HG02973 (cell line): ENCODE results near the gene FBXO17.
"Not testable (repeated sequence)": the region's sequence is repeated elsewhere in the genome, so short reads cannot be mapped to it uniquely, and the experiment has no call there.

Experiments used
- ATAC-seq: cut with Tn5 transposase; IDR thresholded peaks from one replicate; pipeline ENCODE4 v1.9.1; 2021; ENCODE audit warnings: moderate library complexity; ENCODE audit not compliant: unreplicated experiment

The FBXO17 gene, protein sequence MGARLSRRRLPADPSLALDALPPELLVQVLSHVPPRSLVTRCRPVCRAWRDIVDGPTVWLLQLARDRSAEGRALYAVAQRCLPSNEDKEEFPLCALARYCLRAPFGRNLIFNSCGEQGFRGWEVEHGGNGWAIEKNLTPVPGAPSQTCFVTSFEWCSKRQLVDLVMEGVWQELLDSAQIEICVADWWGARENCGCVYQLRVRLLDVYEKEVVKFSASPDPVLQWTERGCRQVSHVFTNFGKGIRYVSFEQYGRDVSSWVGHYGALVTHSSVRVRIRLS

DNA sequence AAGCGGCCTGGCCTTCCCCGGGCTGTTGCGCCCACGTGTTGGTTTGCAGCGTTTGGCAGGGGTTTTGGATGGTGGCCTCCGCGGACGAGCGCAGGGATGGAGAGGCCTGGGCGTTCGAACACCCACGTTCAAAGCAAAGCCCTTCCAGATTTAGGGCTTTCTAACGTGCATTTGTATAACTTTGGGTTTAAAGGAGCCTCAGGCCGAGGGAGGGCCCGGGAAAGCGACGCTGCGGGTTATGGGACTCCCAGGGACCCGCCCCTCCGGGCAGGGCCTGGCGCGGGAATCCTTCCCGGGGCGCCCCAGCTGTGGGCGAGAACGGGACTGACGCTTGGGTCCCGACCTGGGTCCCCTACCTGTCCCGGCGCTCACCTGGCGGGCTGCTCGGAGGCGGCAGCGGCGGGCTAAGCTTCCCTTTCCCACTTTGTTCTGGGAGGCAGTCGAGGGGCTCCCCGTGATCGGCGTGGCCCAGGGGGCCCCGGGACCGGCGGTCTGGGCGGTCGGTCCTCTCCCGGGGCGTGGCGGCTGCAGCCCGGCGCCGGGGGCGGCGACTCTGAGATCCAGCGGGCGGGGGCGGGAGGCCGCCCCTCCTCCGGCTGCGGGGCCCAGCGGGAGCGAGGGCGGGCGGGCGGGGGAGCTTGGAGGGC is at the start of gene FBXO17:
Gene FBXO17 (minus strand): TSS at position 529 of the 647 bp plus-strand sequence. CDS start 25,423 bp downstream, outside the sequence.
- no peak for ATAC-seq

DNA sequence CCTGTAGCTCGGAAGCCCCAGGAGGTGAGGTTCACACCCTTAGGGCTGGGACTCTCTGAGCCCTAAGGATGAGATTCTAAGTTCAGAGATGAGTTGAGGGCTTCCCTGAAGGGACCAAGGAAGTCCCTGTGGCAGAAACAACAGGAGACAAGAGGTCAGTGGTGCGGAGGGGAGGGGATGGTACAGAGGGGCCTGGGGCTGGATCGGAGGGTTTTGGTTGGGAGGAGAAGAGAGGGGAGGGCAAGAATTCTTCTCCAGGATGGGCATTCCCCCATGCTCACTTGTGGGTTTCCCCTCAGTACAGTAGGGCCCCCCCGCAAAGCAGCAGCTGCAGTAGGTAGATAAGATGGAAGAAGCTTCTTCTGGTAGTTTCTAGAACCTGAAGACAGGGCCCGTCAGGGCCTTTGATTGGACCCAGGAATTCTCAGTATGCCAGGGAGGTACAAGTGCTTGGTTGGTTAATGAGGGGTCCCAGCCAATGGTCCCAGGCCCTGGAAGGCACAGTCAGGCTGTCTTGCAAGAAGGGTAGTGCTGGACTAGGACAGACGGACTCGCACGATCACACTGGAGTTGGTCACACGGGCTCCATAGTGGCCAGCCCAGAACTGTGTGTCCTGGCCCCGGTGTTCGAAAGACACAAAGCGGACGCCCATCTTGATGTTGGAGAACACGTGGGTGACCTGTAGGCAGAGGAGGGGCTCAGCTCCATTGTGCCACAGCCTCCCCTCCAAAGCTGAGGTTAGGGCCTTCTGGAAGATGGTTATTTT is 49.5 kb upstream of the FBXO17 start:
- ATAC-seq: no peak

DNA sequence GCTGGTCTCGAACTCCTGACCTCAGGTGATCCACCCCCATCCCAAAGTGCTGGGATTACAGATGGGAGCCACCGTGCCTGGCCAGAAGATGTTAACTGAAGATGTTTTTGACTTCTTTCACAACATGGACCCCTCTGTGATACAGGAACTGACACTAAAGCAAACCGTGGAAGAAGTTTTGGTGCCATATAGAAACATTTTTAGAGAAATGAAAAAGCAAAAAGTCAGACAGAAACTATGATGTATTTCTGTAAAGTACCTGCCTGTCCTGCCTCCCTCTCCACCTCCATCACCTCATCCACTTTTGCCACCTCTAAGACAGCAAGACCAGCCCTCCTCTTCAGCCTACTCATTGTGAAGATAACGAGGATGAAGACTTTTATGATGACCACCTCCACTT is 45.5 kb upstream of the FBXO17 start:
- no peak for ATAC-seq

DNA sequence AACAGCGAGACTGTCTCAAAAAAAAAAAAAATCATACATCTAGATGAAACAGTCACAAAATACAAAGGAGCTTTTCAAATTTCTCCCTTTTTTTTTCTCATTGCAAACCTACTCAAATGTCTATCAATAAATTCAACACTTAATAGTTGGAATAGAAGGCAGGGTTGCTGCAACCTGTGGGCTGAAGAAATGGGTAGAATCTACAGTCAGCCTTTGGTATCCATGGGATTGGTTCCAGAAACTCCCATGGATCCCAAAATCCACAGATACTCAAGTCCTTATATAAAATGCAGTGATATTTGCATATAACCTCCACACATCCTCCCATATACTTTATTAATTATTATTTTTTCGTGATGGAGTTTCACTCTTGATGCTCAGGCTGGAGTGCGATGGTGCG is 42.1 kb upstream of the FBXO17 start:
- ATAC-seq: no peak

DNA sequence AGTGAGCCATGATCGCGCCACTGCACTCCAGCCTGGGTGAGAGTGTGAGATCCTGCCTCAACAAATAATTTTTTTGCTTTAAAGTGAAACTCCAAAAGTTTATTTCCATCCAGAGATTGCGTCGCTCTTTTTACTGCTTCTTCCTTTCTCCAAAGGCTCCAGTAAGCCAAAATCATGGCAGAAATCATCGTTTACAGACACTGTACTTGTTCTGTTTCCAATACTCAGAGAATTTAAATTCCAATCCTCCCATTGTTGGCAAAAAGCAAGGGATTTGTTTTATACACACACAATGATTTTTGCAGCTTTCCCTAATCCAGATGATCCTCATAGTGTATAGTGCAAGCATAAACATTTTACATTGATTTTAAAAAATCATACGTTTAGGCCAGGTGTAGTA is 41.5 kb upstream of the FBXO17 start:
- no peak for ATAC-seq

DNA sequence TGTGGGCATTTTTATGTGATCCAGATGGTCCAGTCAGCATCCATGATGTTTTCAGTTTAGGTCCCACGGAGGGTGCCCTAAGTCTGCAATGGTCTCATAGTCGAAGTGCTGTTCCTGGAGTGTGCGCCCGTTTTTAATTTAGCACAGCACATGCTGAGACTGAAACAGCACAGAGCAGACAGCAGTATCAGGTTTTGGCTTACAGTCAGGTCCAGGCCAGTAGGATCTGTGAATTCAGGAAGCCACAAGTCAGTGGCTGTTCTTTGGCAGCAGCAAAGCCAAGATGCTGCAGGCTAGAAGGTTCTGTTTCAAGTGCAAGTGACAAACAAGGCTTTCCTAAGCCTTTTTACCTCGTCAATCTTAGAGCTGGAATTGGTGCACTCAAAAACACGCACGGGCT is 38.5 kb upstream of the FBXO17 start:
- no peak for ATAC-seq

DNA sequence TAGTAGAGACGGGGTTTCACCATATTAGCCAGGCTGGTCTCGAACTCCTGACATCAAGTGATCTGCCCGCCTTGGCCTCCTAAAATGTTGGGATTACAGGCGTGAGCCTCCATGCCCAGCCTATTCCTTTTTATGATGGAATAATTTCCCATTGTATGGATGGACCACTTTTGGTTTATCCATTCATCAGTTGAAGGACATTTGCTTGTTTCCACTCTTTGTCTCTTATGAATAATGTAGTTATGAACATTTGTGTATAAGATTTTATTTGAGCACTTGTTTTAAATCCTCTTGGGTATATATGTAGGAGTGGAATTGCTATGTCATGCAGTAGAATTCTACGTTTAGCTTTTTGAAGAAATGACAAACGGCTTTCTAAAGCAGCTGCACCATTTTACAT is 33.5 kb upstream of the FBXO17 start:
- ATAC-seq: no peak

DNA sequence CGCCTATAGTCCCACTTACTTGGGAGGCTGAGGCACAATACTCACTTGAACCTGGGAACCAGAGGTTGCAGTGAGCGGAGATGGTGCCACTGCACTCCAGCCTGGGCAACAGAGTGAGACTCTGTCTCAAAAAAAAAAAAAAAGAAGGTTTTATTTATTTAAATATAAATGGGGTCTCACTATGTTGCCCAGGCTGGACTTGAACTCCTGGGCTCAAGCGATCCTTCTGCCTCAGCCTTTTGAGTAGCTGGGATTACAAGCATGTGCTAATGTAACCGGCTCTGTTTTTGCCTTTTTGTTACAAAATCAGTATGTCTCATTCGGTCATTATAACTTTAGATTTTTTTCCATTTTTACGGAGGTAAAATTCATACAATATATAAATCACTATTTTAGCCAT is 32.6 kb upstream of the FBXO17 start:
- no peak for ATAC-seq

DNA sequence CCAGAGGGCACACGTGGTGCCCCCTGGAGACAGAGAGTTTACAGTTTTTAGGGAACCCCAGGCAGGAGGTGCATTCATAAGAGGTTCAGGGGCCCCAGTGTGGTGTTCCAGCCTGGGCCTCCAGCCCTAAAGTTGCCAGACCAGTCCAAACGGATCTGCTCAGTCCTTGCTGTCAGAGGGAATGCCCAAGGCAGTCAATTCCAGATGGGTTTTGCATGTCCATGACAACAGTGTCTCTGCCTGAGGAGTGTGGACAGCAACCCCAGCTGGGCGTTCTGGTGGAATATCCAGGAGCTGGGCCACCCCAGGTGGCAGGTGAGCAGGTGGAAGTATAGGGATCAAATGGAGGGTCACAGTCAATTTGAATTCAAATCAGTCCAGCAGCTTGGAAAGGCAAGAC is 31.6 kb upstream of the FBXO17 start:
- no peak for ATAC-seq

DNA sequence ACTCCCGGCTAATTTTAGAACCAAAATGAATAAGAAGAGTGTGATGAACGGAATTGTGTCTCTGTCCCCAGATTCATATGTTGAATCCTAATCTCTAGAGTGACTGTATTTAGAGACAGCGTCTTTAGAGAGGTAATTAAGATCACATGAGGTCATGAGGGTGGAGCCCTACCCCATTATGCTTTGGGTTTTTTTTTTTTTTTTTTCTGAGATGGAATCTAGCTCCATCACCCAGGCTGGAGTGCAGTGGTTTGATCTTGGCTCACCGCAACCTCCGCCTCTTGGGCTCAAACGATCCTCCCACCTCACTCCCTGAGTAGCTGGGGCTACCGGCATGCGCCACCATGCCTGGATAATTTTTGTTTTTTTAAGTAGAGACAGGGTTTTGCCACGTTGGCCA is 28.9 kb upstream of the FBXO17 start:
- no peak for ATAC-seq

DNA sequence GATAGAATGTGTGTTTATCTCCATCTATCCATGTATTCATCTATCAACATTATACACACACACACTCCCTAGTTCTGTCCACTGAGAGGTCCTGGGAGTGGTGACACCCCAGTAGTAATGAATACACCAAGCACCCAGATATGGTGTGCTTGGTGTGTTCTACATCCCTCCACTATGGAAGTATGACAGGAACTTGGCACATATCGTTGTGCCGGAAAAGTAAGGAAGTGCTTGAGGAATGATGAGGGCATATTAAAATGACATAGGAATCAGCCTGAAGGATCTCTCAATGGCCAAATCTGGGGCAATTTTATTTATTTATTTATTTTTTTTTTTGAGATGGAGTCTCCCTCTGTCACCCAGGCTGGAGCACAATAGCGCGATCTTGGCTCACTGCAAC is 28.3 kb upstream of the FBXO17 start:
- ATAC-seq: no peak

DNA sequence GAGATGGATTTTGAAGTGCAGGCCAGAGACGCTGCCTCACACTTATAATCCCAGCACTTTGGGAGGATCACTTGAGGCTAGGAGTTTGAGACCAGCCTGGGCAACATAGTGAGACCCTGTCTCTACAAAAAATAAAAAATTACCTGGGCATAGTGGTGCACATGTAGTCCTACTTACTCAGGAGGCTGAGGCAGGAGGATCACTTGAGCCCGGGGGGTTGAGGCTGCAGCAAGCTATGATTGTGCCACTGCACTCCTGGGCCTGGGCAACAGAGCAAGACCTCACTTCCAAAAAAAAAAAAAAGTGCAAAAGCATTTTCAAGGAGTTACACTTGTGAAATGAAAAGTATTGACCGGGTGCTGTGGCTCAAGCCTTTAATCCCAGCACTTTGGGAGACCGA is 27.6 kb upstream of the FBXO17 start:
- ATAC-seq: no peak

DNA sequence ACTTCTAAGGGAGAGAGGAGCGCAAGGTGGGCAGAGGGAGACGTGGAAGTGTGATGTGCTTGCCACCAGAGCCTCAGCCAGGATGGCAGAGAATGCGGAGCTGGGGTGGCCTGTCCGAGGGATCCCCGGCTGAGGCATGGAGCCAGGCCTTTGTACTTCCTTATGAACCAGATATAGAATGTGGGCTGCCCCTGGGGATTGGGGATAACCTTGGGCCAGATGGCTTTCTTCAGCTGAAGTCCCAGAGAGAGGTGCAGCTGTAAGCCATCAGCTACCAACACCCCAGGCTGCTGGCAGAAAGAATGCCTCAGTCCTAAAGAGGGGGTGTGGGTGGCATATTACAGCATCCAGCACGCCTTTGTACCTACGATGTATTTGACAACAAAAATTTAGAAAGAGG is 25.5 kb upstream of the FBXO17 start:
- ATAC-seq: no peak

DNA sequence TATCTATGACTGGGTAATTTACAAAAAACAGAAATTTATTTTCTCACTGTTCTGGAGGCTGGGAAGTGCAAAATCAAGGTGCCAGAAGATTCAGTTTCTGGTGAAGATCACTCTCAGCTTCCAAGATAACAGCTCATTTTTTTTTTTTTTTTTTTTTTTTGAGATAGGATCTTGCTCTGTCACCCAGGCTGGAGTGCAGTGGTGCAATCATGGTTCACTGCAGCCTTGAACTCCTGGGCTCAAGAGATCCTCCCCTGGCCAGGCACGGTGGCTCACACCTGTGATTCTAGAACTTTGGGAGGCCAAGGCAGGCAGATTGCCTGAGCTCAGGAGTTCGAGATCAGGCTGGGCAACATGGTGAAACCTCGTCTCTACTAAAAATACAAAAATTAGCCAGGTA is 22.0 kb upstream of the FBXO17 start:
- ATAC-seq: not testable (repeated sequence)

DNA sequence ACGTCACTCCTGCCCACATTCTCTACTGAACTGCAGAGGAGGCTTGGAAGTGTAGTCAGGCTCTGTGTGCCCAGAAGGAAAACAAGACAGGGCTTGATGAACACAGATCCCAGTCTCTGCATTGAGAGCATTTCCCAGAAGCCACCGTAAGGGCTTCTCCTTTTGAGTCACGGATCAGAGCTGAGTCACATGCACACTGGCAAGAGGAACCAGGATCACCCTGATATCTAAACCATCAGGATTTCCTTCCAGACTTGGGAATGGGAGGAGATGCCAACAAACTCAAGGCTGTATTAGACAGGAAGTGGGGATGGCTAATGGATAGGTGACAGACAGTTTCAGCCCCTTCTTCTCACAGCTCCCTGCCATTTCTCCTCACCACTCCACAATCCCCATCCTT is 17.7 kb upstream of the FBXO17 start:
- no peak for ATAC-seq

DNA sequence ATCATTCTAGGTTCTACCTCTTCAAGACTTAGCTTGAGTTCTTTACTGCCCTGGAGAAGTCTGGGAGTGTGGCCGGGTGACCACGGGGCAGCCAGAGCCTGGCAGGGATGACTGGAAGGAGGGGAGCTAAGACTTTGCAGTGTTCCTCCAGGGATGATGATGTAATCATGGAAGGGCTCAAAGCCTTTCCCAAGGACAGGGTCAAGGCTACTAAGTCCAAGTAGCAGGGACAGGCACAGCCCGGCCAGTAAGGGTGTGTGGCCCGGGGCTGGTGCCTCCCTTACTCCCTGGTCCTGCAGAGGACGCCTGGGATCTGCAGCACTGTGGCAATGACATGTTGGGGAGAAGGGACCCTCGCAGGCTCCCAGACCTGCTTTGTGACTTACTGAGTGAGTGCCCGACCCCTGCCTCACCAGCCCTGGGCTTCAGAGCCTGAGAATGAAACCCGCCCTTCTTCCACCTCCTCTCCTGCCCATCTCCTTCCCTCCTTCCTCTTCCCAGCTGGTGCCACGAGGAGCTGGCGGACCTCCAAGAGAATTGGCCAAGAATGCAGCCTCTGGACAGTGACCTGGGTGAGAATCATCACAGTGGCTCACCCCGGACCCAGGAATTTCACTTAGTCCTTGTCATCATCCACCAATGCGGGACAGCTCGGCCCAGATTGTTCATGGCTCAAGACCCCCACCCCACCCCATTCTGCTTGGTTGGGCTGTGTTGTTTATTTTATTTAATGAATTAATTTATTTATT is 15.6 kb upstream of the FBXO17 start:
- no peak for ATAC-seq

DNA sequence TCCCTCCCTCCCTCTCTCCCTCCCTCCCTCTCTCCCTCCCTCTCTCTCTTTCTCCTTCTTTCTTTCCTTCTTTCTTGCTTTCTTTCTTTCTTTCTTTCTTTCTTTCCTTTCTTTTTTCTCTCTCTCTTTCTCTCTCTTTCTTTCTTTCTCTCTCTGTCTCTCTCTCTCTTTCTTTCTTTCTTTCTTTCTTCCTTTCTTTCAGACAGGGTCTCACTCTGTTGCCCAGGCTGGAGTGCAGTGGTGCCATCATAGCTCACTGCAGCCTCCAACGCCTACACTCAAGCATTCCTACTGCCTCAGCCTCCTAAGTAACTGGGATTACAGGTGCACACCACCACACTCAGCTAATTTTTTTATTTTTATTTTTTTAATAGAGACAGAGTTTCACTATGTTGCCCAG is 14.1 kb upstream of the FBXO17 start:
- ATAC-seq: not testable (repeated sequence)

DNA sequence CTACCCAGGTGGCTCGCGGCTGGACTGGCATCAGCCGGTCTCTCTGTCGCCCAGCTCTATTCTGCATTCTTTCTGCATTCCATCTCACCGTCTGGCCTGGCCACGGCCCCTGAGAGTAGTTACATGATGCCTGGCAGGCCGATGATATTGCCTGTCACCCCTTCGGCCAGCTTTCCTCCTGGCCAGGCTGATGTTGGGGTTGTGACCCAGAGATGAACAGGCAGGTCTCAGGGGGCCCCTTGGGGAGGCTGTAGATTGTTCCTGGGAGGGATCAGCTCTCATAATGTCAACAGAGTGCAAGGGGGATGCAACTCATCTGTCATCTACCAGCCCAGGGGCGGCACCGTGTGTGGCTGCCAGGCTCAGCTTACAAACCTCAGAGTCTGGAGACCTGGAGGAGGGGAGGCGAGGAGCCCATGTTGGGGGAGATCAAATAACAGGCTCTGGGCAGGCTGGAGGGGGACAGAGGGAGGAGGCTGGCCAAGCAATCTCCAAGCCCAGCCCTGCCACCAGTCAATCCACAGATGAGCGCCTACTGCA is 13.6 kb upstream of the FBXO17 start:
- no peak for ATAC-seq

DNA sequence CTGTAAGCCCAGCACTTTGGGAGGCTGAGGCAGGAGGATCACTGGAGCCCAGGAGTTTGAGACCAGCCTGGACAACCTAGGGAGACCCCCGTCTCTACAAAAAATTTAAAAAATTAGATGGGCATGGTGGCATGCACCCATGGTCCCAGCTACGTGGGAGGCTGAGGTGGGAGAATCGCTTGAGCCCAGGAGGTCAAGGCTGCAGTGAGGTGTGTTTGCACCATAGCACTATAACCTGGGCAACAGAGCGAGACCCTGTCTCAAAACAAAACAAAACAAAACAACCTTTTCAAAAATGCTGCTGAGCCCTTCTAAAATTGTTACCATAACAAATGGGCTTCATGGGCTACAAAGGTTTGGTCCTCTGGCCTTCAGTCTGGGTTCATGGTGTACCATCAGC is 13.1 kb upstream of the FBXO17 start:
- not testable (repeated sequence) for ATAC-seq

DNA sequence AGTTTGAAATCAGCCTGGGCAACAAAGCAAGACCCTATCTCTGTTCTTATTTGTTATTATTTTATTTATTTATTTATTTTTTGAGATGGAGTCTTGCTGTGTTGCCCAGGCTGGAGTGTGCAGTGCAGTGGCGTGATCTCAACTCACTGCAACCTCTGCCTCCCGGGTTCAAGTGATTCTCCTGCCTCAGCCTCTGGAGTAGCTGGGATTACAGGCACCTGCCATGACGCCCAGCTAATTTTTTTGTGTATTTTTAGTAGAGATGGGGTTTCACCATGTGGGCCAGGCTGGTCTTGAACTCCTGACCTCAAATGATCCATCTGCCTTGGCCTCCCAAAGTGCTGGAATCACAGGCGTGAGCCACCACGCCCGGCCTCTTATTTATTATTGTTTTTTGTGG is 12.2 kb upstream of the FBXO17 start:
- ATAC-seq: not testable (repeated sequence)

DNA sequence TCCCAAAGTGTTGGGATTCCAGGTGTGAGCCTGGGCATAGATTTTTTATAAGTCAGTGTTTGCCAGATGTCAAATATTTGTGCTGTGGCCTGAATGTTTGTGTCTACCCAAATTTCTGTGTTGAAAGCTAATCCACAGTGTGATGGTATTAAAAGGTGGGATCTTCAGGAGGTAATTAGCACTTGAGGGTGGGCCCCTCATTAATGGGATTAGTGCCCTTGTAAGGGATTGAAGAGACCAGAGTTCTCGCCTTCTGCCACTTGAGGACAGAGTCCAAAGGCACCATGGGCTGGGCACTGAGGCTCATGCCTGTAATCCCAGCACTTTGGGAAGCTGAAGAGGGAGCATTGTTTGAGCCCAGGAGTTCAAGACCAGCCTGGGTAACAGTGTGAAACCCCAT is 9.7 kb upstream of the FBXO17 start:
- no peak for ATAC-seq
